Testis (tissue), 3 donors: ENCODE data around the gene RGN. TPM values are rescaled to one million over a fixed set of nuclear protein-coding genes. Genes with fewer than 3 reads are reported as not detected.
"Not testable (repeated sequence)": the region's sequence is repeated elsewhere in the genome, so short reads cannot be mapped to it uniquely, and the experiment has no call there.

ENCODE experiments used
- DNase-seq: peaks from one replicate; pipeline ENCODE4 v3.0.0-alpha.2; 2019
- H3K27ac ChIP-seq, 2 donors: fragments of 200-600 bp; sonication (generic); one replicate each; pipeline ENCODE4 v1.5.1; 2019
- H3K27me3 ChIP-seq: fragments of 200-600 bp; sonication (generic); one replicate; pipeline ENCODE4 v1.5.1; 2019
- H3K36me3 ChIP-seq: fragments of 200-600 bp; sonication (generic); one replicate; pipeline ENCODE4 v1.5.1; 2017; ENCODE audit warnings: low read depth; ENCODE audit errors: missing control alignments
- H3K4me1 ChIP-seq: fragments of 200-600 bp; sonication (generic); one replicate; pipeline ENCODE4 v1.5.1; 2019
- H3K4me3 ChIP-seq, 2 donors: fragments of 200-600 bp; sonication (generic); one replicate each; pipeline ENCODE4 v1.5.1; 2017 to 2019
- H3K9me3 ChIP-seq: fragments of 200-600 bp; sonication (generic); one replicate; pipeline ENCODE4 v1.5.1; 2017
- POLR2A ChIP-seq: fragments of 450-650 bp; IDR thresholded peaks from one replicate; pipeline ENCODE4 v1.6.1; 2017; ENCODE audit warnings: antibody characterized with exemption, mild to moderate bottlenecking, moderate library complexity
- whole genome bisulfite sequencing, 2 donors: methylation state at CpG; one replicate each; pipeline ENCODE4 v1.1.5; 2018; 5-methylcytosine and 5-hydroxymethylcytosine counted together
- intact Hi-C: fragments of 100-400 bp; cut with DNase I; formaldehyde crosslinking; loops from one replicate; pipeline ENCODE4 v1.15.1; 2023; ENCODE audit warnings: low total_unique reads
- polyA plus RNA-seq: library from polyadenylated mRNA; stranded (reverse); fragments of 350-450 nt; fragmentation: Illumina TruSeq; extraction: RNeasy Lipid Tissue Mini Kit (QIAGEN cat#74804); gene quantifications from one replicate; pipeline ENCODE4 v1.2.3, GENCODE V29; 2014; ENCODE audit warnings: low read depth, low replicate concordance; ENCODE audit not compliant: insufficient read depth
- small RNA-seq, 2 donors: library from RNA; depleted of rRNA; stranded (forward); fragments of <200 nt; gene quantifications; one replicate each; pipeline ENCODE3, GENCODE V24; 2016
- total RNA-seq, 2 donors: library from RNA; depleted of rRNA; stranded (reverse); fragments of >200 nt; gene quantifications; one replicate each; pipeline ENCODE4 v1.2.3, GENCODE V29; 2016
- TF ChIP-seq, protein P1 (sequence below), 3 experiments: fragments of 450-650 bp in 2 of 3; fragments of 200-600 bp in 1 of 3; sonication (generic) in 1 of 3; IDR thresholded peaks; one replicate each; pipeline ENCODE4 v1.5.1; 2016 to 2019; ENCODE audit warnings: antibody characterized with exemption in 3 of 3, mild to moderate bottlenecking in 2 of 3, moderate library complexity in 1 of 3

Gene RGN
- total and polyA plus RNA-seq, 3 donors from 2014 or later, result 6.5 to 10.6 (median 8.1) TPM

DNA sequence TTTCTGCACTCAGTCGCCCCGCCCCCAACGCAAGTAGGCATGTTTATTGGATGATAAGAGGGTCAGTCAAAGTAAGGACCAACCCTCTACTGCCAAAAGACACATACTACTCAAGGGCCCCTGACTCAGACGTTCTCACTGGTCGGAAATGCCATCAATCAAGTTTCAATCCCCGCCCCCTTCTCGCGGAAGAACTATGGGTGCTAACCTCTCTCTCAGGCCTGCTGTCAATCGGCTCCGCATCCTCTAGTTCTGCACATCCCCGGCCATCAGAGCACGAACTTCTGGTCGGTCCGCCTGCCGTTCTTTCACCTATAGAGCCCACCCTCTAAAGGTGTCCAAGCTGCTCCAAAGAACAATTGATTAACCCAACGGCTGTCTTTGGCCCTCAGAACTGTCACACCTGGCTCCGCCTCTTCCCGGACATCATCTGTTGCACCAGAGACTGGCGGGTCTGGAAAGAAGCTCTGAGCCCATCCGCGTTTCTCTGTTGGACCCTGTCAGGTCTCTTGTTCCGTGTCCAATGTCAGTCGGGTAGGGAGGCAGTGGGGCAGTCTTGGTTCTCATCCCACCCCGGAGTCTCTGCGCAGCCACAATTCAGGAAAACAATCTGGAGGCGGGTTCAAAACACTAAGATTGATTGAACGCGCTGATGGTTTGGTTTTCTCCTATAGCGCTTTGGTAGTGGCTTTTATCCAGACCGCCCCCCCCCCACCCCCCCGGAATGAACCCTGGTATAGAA lies 51.1 kb downstream of the RGN start:
- TF ChIP-seq POLR2A, result no peak
- TF ChIP-seq, protein P1, sequence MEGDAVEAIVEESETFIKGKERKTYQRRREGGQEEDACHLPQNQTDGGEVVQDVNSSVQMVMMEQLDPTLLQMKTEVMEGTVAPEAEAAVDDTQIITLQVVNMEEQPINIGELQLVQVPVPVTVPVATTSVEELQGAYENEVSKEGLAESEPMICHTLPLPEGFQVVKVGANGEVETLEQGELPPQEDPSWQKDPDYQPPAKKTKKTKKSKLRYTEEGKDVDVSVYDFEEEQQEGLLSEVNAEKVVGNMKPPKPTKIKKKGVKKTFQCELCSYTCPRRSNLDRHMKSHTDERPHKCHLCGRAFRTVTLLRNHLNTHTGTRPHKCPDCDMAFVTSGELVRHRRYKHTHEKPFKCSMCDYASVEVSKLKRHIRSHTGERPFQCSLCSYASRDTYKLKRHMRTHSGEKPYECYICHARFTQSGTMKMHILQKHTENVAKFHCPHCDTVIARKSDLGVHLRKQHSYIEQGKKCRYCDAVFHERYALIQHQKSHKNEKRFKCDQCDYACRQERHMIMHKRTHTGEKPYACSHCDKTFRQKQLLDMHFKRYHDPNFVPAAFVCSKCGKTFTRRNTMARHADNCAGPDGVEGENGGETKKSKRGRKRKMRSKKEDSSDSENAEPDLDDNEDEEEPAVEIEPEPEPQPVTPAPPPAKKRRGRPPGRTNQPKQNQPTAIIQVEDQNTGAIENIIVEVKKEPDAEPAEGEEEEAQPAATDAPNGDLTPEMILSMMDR (IDR thresholded peaks at IDR 0.05), result no peak
- Histone ChIP-seq H3K4me3 (peak overlapping the region; percentile 53 to 68), H3K4me1 (no peaks in the 10 kb centered on the region), H3K36me3 (no peaks in the 10 kb centered on the region), H3K27me3 (no peaks in the 10 kb centered on the region), H3K27ac (peak overlapping the region; percentile 50 to 76), H3K9me3 (no peaks in the 10 kb centered on the region)
- intact Hi-C loops, result no loop called here
- WGBS, 2 donors, result 1% methylated on average over 14 to 28 of the region's 31 CpGs
- DNase-seq, result peak; percentile 94

DNA sequence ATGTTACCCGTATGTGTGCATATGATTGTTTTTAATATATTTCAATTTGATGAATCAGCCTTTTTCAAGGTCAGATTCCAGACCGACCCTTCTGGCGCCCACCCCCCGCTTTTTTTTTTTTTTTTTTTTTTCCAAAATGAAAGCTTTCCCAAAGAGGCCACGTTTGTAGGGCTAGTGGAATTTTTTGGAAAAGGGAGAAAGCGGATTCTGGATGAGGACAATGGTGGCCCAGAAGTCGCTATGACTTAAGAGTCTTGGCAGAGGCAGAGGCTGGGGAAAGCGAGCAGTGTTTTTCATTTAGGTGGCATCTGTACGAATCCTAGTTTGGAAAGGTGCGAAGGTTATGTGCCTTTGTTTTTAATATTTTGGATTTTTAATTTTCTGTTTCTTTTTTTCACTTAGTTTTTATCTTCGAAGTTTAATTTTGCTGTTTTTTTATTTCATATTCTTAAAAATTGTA lies 51.7 kb downstream of the RGN start:
- Histone ChIP-seq H3K36me3 (no peaks in the 10 kb centered on the region), H3K27me3 (no peaks in the 10 kb centered on the region), H3K4me3 (peak overlapping the region; percentile 53 to 68), H3K27ac (peak overlapping the region in 1 of 2 donors; percentile 76), H3K4me1 (no peaks in the 10 kb centered on the region), H3K9me3 (no peaks in the 10 kb centered on the region)
- DNase-seq, result no peak
- TF ChIP-seq, protein P1 (IDR thresholded peaks at IDR 0.05), result no peak
- TF ChIP-seq POLR2A, result no peak
- WGBS, 2 donors, result 9 to 12% methylated on average over 7 to 11 of the region's 11 CpGs
- intact Hi-C loops, result no loop called here

DNA sequence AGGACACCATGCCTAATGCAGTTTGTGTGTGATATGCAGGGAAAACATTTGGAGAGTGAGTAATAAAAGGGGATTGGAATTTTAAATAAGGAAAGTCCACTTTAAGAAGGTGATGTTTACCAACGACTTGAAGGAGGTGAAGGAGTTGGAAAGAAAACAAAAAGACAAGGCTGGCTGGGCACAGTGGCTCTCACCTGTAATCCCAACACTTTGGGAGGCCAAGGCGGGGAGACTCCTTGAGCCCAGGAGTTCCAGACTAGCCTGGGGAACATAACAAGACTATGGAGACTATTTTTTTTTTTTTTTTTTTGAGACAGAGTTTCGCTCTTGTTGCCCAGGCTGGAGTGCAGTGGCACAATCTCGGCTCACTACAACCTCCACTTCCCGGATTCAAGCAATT lies 55.2 kb downstream of the RGN start:
- H3K4me3 ChIP-seq, result no peak overlapping the region
- TF ChIP-seq, protein P1 (IDR thresholded peaks at IDR 0.05), result no peak
- no peak for TF ChIP-seq POLR2A
- no peak overlapping the region for H3K27ac ChIP-seq
- no peaks in the 10 kb centered on the region for H3K4me1 ChIP-seq
- no peak for DNase-seq
- 76 to 85% methylated on average over 5 of the region's 5 CpGs for WGBS, 2 donors
- H3K36me3 ChIP-seq, result no peaks in the 10 kb centered on the region
- no peaks in the 10 kb centered on the region for H3K9me3 ChIP-seq
- intact Hi-C loops, result no loop called here
- H3K27me3 ChIP-seq, result no peaks in the 10 kb centered on the region

DNA sequence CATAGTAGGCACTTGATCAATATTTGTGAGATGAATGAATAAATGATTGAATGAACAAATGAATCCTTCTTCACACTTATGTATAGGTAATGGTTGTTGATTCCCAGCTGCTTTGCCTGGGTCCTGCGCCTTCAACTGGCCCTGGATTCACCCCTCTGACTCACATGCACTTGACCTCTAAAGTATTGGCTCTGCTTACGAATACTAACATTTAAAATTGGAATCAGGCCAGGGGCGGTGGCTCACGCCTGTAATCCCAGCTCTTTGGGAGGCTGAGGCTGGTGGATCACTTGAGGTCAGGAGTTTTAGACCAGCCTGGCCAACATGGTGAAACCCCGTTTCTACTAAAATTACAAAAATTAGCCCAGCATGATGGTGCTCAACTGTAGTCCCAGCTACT lies 57.4 kb downstream of the RGN start:
- H3K9me3 ChIP-seq, DNase-seq, H3K4me1 ChIP-seq, H3K4me3 ChIP-seq, H3K36me3 ChIP-seq, H3K27me3 ChIP-seq, H3K27ac ChIP-seq, intact Hi-C loops: not testable (repeated sequence)
- 80 to 85% methylated on average over 5 of the region's 5 CpGs for WGBS, 2 donors

DNA sequence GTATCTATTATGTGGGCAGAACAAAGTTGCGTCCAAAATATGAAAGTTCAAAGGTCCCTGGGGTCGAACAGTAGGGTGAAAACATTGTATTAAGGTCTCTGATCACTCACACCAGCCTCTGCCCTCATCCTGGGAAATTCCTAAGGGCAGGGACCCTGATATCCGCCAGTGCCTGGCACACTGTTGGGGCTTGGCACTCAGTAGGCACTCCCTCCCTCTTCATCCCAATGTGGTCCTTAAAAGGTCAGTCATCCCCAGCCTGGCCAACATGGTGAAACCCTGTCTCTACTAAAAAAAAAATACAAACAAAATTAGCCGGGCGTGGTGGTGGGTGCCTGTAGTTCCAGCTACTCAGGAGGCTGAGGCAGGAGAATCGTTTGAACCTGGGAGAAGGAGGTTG lies 59.9 kb downstream of the RGN start:
- Histone ChIP-seq H3K4me1 (no peaks in the 10 kb centered on the region), H3K9me3 (no peaks in the 10 kb centered on the region), H3K36me3 (no peaks in the 10 kb centered on the region), H3K4me3 (no peak overlapping the region), H3K27ac (no peak overlapping the region), H3K27me3 (no peaks in the 10 kb centered on the region)
- intact Hi-C loops, result no loop called here
- TF ChIP-seq POLR2A, result no peak
- TF ChIP-seq, protein P1 (IDR thresholded peaks at IDR 0.05), result no peak
- no peak for DNase-seq
- WGBS, 2 donors, result 78 to 84% methylated on average over 4 to 6 of the region's 6 CpGs

Small RNA genes within 50 kb of the gene (small RNA-seq; reads per million reads assigned to genes)
- gene RNU12-2P (0 reads per million in 2 donors), gene RNU6-1189P (0 reads per million in 2 donors)

Other genes with a start within 250 kb of the RGN start
- 1 to 10 TPM; 6.1 to 6.6 TPM for gene RP2, start 241.4 kb upstream of the RGN start, total RNA-seq
- 7.8 TPM for gene RP2, start 241.4 kb upstream of the RGN start, polyA plus RNA-seq
- 10 to 100 TPM; 22.9 to 33.1 TPM for gene JADE3, start 166.0 kb upstream of the RGN start, total RNA-seq
- gene JADE3, start 166.0 kb upstream of the RGN start, polyA plus RNA-seq, result 23.0 TPM
- gene NDUFB11, start 66.3 kb downstream of the RGN start, total RNA-seq, result 10 to 100 TPM; 68.0 to 77.4 TPM
- gene NDUFB11, start 66.3 kb downstream of the RGN start, polyA plus RNA-seq, result 41.3 TPM
- gene RBM10, start 66.8 kb downstream of the RGN start, total RNA-seq, result 10 to 100 TPM; 28.5 to 41.3 TPM
- gene RBM10, start 66.8 kb downstream of the RGN start, polyA plus RNA-seq, result 20.4 TPM
- 100 to 1,000 TPM; 243 to 338 TPM for gene UBA1, start 115.4 kb downstream of the RGN start, total RNA-seq
- 207 TPM for gene UBA1, start 115.4 kb downstream of the RGN start, polyA plus RNA-seq
- gene CDK16, start 140.2 kb downstream of the RGN start, total RNA-seq, result 100 to 1,000 TPM; 195 to 245 TPM
- gene CDK16, start 140.2 kb downstream of the RGN start, polyA plus RNA-seq, result 122 TPM
- gene USP11, start 154.6 kb downstream of the RGN start, total RNA-seq, result 100 to 1,000 TPM; 128 to 185 TPM
- 113 TPM for gene USP11, start 154.6 kb downstream of the RGN start, polyA plus RNA-seq